GM19240 (cell line): Measurements from ENCODE around the gene BIN1.

Source experiments
- DNase-seq: peaks from one replicate; pipeline ENCODE4 v3.0.0; 2011; ENCODE audit warnings: low spot score; ENCODE audit not compliant: insufficient read length

BIN1 gene

GRCh38 chr2:127104166-127104660, 2.7 kb downstream of the BIN1 start:
- DNase-seq: no peak

GRCh38 chr2:127103243-127104165, 3.5 kb downstream of the BIN1 start:
- no peak for DNase-seq

- DNase-seq: no peak
Measured at GRCh38 chr2:127102521-127103242, 4.3 kb downstream of the BIN1 start.

GRCh38 chr2:127101756-127102477, 5.0 kb downstream of the BIN1 start:
- no peak for DNase-seq

- no peak for DNase-seq
Measured at GRCh38 chr2:127101048-127101611, 5.8 kb downstream of the BIN1 start.

- DNase-seq: no peak
Measured at GRCh38 chr2:127100251-127101047, 6.5 kb downstream of the BIN1 start.

- no peak for DNase-seq
Measured at GRCh38 chr2:127098711-127099110, 8.2 kb downstream of the BIN1 start.

GRCh38 chr2:127097841-127098651, 8.9 kb downstream of the BIN1 start:
- DNase-seq: no peak

- DNase-seq: no peak
Measured at GRCh38 chr2:127097471-127097765, 9.5 kb downstream of the BIN1 start.

GRCh38 chr2:127096718-127097470, 10.1 kb downstream of the BIN1 start:
- DNase-seq: no peak

- DNase-seq: no peak
Measured at GRCh38 chr2:127096280-127096679, 10.7 kb downstream of the BIN1 start.

GRCh38 chr2:127095784-127096183, 11.2 kb downstream of the BIN1 start:
- DNase-seq: no peak

GRCh38 chr2:127095367-127095641, 11.7 kb downstream of the BIN1 start:
- no peak for DNase-seq

GRCh38 chr2:127094509-127095366, 12.2 kb downstream of the BIN1 start:
- no peak for DNase-seq

- no peak for DNase-seq
Measured at GRCh38 chr2:127093648-127094210, 13.2 kb downstream of the BIN1 start.

GRCh38 chr2:127092901-127093516, 13.9 kb downstream of the BIN1 start:
- DNase-seq: no peak

- DNase-seq: no peak
Measured at GRCh38 chr2:127092306-127092705, 14.6 kb downstream of the BIN1 start.

GRCh38 chr2:127091886-127092285, 15.1 kb downstream of the BIN1 start:
- no peak for DNase-seq
